ENCODE measurements around the gene INAFM2. TPM values are rescaled to one million over a fixed set of nuclear protein-coding genes. Genes with fewer than 3 reads are reported as not detected.

The INAFM2 gene
- total RNA-seq, 4 donors from 2014 or later: 13.8 to 25.9 (median 20.5) TPM

DNA sequence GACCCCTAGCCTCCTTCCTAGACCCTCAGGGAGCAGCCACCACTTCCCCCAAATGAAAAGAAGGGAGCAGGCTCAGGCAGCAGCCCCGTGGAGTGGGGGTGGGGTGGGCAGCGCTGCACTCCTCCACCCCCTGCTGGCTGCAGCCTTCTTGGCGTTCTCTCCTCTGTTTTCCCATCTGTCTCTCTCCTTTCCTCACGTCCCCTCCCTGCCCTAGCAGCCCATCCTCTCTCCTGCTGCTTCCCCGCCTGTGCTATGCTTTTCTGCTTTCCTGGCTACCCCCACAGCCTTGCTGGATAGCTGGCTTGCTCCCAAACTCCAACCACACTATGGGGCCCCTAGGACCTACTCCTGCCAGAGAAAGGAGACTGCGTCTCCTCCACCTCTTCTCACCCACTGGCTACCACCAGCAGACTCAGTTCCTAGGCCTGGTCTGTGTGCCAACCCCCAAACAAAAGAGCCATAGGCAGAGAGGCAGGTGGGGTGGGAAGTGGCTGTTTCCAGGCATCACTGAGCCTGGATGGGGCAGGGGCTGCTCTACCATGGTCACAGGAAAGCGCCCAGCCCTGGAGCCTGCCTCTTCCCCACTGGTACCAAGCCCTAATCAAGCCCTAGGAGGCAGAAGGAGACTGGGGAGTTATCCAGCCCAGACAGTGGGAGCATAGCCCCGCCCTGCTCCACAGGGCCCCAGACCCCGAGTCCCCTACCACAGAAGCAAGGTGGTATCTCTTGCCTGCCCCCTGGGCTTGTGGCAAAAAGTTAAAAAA lies 31.1 kb downstream of the INAFM2 start:
- 35 to 37% methylated on average over 8 to 9 of the region's 9 CpGs for whole genome bisulfite sequencing, 2 donors
- no peak overlapping the region for H3K4me3 ChIP-seq
- no peaks in the 10 kb centered on the region for H3K27me3 ChIP-seq
- no peak for DNase-seq (ENCODE audit: low spot score in 2 of 2)
- TF ChIP-seq EP300 (IDR thresholded peaks at IDR 0.05) (no peak), POLR2A (IDR thresholded peaks at IDR 0.05) (no peak), CTCF (IDR thresholded peaks at IDR 0.05) (peak in 2 of 5 experiments; percentile 13 to 27)
- H3K4me1 ChIP-seq: peaks cover 0 to 31% (median 10%) of the 10 kb centered on the region in 4 donors
- no peak overlapping the region for H3K27ac ChIP-seq
- H3K36me3 ChIP-seq: no peaks in the 10 kb centered on the region
- no peaks in the 10 kb centered on the region for H3K9me3 ChIP-seq

DNA sequence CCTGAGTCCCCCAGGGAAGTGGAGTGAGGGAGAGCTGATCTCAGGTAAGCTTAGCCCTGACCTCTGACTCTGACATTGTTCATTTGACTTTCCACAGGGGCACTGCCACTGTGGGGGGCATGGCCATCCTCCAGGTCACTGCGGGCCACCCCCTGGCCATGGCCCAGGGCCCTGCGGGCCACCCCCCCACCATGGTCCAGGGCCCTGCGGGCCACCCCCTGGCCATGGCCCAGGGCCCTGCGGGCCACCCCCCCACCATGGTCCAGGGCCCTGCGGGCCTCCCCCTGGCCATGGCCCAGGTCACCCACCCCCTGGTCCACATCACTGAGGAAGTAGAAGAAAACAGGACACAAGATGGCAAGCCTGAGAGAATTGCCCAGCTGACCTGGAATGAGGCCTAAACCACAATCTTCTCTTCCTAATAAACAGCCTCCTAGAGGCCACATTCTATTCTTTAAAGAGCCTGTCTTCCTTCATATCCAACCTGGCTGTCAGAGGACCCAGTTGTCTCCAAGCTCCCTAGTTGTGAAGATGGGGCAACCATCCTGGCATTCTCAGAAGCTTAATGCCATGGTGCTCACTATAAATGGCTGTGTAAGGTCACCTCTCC lies 32.6 kb downstream of the INAFM2 start:
- Histone ChIP-seq H3K27ac (no peak overlapping the region), H3K4me1 (peaks cover 0 to 31% (median 10%) of the 10 kb centered on the region in 4 donors), H3K27me3 (no peaks in the 10 kb centered on the region), H3K9me3 (no peaks in the 10 kb centered on the region), H3K36me3 (no peaks in the 10 kb centered on the region), H3K4me3 (no peak overlapping the region)
- no peak for TF ChIP-seq EP300 (IDR thresholded peaks at IDR 0.05)
- TF ChIP-seq CTCF (IDR thresholded peaks at IDR 0.05): no peak
- no peak for TF ChIP-seq POLR2A (IDR thresholded peaks at IDR 0.05)
- 87% methylated on average over 3 of the region's 5 CpGs; no CpG with 5 or more reads in 1 of the 2 donors for WGBS, 2 donors
- no peak for DNase-seq (ENCODE audit: low spot score in 2 of 2)

- H3K27me3 ChIP-seq: no peaks in the 10 kb centered on the region
- H3K9me3 ChIP-seq: no peaks in the 10 kb centered on the region
- WGBS, 2 donors: 67 to 83% methylated on average over 1 of the region's 1 CpG
- DNase-seq (ENCODE audit: low spot score in 2 of 2): no peak
- peaks cover 0 to 31% (median 10%) of the 10 kb centered on the region in 4 donors for H3K4me1 ChIP-seq
- H3K36me3 ChIP-seq: no peaks in the 10 kb centered on the region
- H3K27ac ChIP-seq: no peak overlapping the region
- no peak for TF ChIP-seq CTCF (IDR thresholded peaks at IDR 0.05)
- TF ChIP-seq EP300 (IDR thresholded peaks at IDR 0.05): no peak
- no peak for TF ChIP-seq POLR2A (IDR thresholded peaks at IDR 0.05)
- H3K4me3 ChIP-seq: no peak overlapping the region
These were observed 33.8 kb downstream of the INAFM2 start for GRCh38 chr15:40357246-40357645.

DNA sequence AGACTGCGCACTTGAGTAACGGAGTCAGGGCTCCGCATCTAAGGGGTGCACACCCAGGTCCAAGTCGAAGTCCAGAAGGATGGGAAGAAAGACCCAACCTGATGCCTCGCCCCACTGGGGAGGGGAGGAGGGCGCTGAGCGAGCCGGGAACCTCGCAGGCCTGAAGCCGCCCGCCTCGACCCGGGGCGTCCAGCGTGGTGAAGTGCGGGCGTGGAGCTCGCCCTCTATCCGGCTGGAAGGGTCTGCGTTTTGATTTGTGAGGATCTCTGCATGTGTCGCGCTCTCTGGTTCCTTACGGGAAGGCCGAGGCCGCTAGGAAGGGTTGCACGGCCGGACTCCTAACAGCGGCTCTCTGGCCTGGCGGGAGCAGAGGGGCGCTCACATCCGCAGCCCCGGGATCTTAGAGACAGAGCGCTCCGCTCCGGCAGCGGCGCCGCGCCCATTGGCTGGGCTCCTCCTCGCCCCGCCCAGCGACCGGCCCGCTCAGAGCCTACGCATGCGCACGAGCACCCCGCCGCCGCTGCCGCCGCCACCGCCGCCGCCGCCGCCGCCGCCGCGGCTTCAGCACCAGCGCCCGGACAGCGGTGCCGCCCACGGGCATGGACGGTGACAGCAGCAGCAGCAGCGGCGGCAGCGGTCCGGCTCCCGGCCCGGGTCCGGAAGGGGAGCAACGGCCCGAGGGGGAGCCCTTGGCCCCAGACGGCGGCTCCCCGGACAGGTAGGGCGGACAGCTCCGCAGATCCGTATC lies 34.4 kb downstream of the INAFM2 start, which contains the start of gene DISP2:
TSS of gene DISP2 (plus strand) at position 497 of the 748 bp plus-strand sequence. CDS start at position 600, 103 bp downstream.
- WGBS, 2 donors: 5 to 6% methylated on average over 34 to 48 of the region's 82 CpGs
- Histone ChIP-seq H3K27me3 (no peaks in the 10 kb centered on the region), H3K9me3 (no peaks in the 10 kb centered on the region), H3K4me1 (peaks cover 0 to 31% (median 10%) of the 10 kb centered on the region in 4 donors), H3K4me3 (peak within 1 kb of the TSS; percentile 26 to 59 (median 48)), H3K27ac (peak within 1 kb of the TSS in 1 of 4 donors; percentile 47), H3K36me3 (no peaks in the 10 kb centered on the region)
- DNase-seq (ENCODE audit: low spot score in 2 of 2): peak; percentile 64 to 71
- no peak for TF ChIP-seq POLR2A (IDR thresholded peaks at IDR 0.05)
- no peak for TF ChIP-seq CTCF (IDR thresholded peaks at IDR 0.05)

All from tibial nerve (tissue), 4 donors.